GM18868 (cell line): ENCODE results near the gene ZDHHC18.

Experiments used
- ATAC-seq: cut with Tn5 transposase; IDR thresholded peaks from one replicate; pipeline ENCODE4 v1.9.1; 2021; ENCODE audit warnings: mild to moderate bottlenecking, moderate library complexity; ENCODE audit not compliant: unreplicated experiment

The ZDHHC18 gene

GRCh38 chr1:26889551-26890466 is 63.3 kb downstream of the ZDHHC18 start, which contains the start of gene GPN2:
GPN2 (minus strand) TSS chr1:26890283; CDS start chr1:26890096, 187 bp downstream.
- peak; percentile 88 for ATAC-seq

DNA sequence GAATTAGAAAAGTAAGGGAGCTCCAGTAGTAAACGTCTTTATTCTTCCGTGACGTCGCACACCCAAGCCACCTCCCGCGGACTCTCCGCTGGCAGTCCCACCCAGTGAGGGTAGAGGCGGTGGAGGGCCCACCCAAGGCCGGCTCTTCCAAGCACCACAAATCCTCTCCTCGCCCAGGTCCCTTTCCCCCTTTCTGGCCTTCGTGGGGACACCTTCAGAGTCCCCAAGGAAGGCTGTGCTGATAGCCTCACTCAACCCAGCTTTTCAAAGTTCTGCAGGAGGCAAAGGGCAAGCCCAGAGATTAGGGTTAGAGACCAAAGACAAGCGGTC is 63.9 kb downstream of the ZDHHC18 start:
- peak; percentile 23 for ATAC-seq

GRCh38 chr1:26894263-26894662 is 67.8 kb downstream of the ZDHHC18 start:
- no peak for ATAC-seq

GRCh38 chr1:26897351-26897750 is 70.9 kb downstream of the ZDHHC18 start:
- ATAC-seq = no peak

DNA sequence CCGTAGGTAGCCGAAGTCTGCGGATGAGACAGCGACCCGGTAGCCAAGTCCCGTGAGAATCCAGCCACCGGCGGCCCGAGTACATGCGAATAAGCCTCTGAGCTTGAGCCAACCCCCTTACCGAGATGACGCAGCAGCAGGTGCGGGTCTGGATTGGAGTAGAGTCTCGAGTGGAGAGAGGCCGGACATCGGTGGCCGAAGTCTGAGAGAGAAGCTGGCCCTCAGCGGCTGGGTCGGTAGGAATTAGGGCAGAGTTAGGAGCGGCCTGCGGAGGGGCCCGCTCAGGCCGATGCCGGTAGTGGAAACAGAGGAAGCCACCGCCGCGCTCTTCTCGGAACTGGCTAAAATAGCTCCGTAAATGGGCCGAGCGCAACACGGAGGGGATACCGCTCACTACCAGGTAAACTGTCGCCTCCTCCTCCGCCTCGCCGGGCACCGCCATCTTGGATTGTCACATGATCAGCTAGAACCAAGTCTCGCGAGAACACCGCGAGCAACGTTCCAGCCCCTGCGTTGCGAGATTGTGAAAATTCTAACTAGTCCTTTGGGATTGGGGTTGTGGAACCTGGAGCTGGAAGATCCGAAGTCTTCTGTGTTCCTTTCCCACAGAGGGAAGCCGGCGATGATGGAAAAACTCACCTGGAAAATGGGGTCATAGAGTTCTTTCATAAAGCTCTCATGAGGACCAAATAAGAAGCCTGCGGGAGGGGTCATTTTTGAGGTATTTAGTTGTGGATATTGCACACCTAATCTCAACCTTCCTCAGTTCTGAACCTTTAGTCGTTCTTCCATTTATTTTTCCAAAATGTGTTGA is 73.7 kb downstream of the ZDHHC18 start, which contains the start of gene GPATCH3:
TSS of gene GPATCH3 (minus strand) at position 467 of the 814 bp plus-strand sequence. CDS start at position 442, 25 bp downstream.
- peak; percentile 63 for ATAC-seq

DNA sequence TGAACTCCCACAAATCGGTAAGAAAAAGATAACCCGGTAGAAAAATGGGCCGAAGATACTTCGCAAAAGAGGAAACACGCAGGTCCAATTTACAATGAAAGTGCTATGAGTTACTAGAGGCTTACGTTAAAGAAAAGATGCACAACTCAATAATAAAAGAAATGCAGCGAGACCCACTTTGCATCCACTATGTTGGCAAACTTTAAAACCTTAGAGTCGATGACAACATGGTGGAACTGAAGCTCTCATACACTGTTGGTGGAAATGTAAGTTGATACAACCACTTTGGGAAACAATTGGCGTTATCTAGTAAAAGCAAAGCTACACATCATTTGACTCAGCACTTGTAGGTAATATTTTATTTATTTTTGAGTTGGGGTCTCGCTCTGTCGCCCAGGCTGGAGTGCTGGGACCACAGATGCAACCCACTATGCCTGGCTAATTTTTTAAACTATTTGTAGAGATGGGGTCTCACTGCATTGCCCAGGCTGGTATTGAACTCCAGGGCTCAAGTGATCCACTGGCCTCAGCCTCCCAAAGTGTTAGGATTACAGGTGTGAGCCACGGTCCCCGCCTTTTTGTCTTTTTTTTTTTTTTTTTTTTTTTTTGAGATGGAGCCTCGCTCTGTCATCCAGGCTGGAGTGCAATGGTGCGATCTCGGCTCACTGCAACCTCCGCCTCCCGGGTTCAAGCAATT is 74.5 kb downstream of the ZDHHC18 start:
- no peak for ATAC-seq
